ENCODE data around the gene SUCO. TPM values are rescaled to one million over a fixed set of nuclear protein-coding genes. Genes with fewer than 3 reads are reported as not detected.

SUCO gene
- total RNA-seq, 1 experiment from 2014 or later = 24.1 TPM

DNA sequence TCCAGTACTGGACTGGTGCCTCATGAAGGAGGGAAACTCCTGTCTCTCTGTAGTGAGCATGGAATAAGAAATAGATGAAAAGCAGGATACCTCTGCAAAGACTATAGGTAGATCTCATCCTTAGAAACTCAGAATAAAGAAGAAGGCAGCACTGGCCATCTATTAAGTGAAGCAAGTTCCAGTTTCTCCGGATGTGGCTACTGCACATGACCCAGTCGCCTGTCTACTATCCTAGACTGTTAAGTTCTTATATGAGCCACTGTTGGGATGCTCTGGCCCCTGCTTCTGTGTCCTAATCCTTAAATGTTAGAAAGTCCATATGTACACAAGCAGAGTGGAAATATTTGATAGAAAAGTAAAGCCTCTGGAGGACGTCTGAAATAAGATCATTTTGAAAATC lies 128.2 kb downstream of the SUCO start:
- H3K27ac ChIP-seq = no peak overlapping the region
- DNase-seq (ENCODE audit: low read depth in 1 of 2, low spot score in 2 of 2) = no peak
- no peaks in the 10 kb centered on the region for H3K27me3 ChIP-seq (replicated peaks)
- peaks cover 6% of the 10 kb centered on the region; the same call in 1 of the 2 replicates for H3K4me1 ChIP-seq (replicated peaks)
- no peak overlapping the region for H3K4me3 ChIP-seq
- H3K36me3 ChIP-seq = no peaks in the 10 kb centered on the region
- H3K9me3 ChIP-seq (replicated peaks) = no peaks in the 10 kb centered on the region; the same call in 1 of the 2 replicates

Other genes starting within 250 kb of the SUCO start
- gene C1orf105, start 112.5 kb upstream of the SUCO start, total RNA-seq (2014; rRNA removed; shearing (Covaris generic)) = not detected in 2 replicates
- 20.9 and 27.0 TPM in 2 replicates for gene PIGC, start 89.1 kb upstream of the SUCO start, total RNA-seq (2014; rRNA removed; shearing (Covaris generic))
- gene FASLG, start 126.0 kb downstream of the SUCO start, total RNA-seq (2014; rRNA removed; shearing (Covaris generic)) = not detected in 2 replicates